ENCODE measurements around the gene AGO4. TPM values are rescaled to one million over a fixed set of nuclear protein-coding genes. Genes with fewer than 3 reads are reported as not detected.
"Not testable (repeated sequence)": the region's sequence is repeated elsewhere in the genome, so short reads cannot be mapped to it uniquely, and the experiment has no call there.

Gene AGO4
- total RNA-seq, 3 donors from 2014 or later: 20.0 to 27.4 (median 22.4) TPM

- TF ChIP-seq POLR2A (IDR thresholded peaks at IDR 0.05) (no peak), CTCF (IDR thresholded peaks at IDR 0.05) (no peak), POLR2AphosphoS5 (IDR thresholded peaks at IDR 0.05) (no peak)
- Histone ChIP-seq H3K27me3 (no peaks in the 10 kb centered on the region), H3K36me3 (no peaks in the 10 kb centered on the region), H3K9me3 (no peaks in the 10 kb centered on the region), H3K4me1 (no peaks in the 10 kb centered on the region), H3K27ac (no peak overlapping the region), H3K4me3 (no peak overlapping the region)
- intact Hi-C loops (cut with DNase I; ENCODE audit: low total_unique reads): no loop called here
- no peak for DNase-seq (ENCODE audit: low spot score in 2 of 2)
Measured at GRCh38 chr1:35783055-35783583, 24.7 kb upstream of the AGO4 start.

- DNase-seq (ENCODE audit: low spot score in 2 of 2); H3K4me1 ChIP-seq; H3K27ac ChIP-seq; H3K27me3 ChIP-seq; H3K9me3 ChIP-seq; intact Hi-C loops (cut with DNase I; ENCODE audit: low total_unique reads); H3K4me3 ChIP-seq; H3K36me3 ChIP-seq: not testable (repeated sequence)
Measured at GRCh38 chr1:35784364-35784763, 23.5 kb upstream of the AGO4 start.

- no peak overlapping the region for H3K4me3 ChIP-seq
- TF ChIP-seq POLR2AphosphoS5 (IDR thresholded peaks at IDR 0.05): no peak
- no peak for TF ChIP-seq POLR2A (IDR thresholded peaks at IDR 0.05)
Measured at GRCh38 chr1:35788139-35788538, 19.7 kb upstream of the AGO4 start.

GRCh38 chr1:35790670-35791069, 17.1 kb upstream of the AGO4 start:
- intact Hi-C loops (cut with DNase I; ENCODE audit: low total_unique reads): no loop called here
- H3K4me3 ChIP-seq: no peak overlapping the region
- H3K36me3 ChIP-seq: no peaks in the 10 kb centered on the region
- no peak overlapping the region for H3K27ac ChIP-seq
- no peaks in the 10 kb centered on the region for H3K9me3 ChIP-seq
- H3K27me3 ChIP-seq: no peaks in the 10 kb centered on the region
- TF ChIP-seq POLR2AphosphoS5 (IDR thresholded peaks at IDR 0.05) (no peak), POLR2A (IDR thresholded peaks at IDR 0.05) (no peak), CTCF (IDR thresholded peaks at IDR 0.05) (no peak)
- no peak for DNase-seq (ENCODE audit: low spot score in 2 of 2)
- H3K4me1 ChIP-seq: no peaks in the 10 kb centered on the region

More at GRCh38 chr1:35788139-35788538, 19.7 kb upstream of the AGO4 start:
- DNase-seq (ENCODE audit: low spot score in 2 of 2): no peak
- Histone ChIP-seq H3K36me3 (no peaks in the 10 kb centered on the region), H3K4me1 (no peaks in the 10 kb centered on the region), H3K27me3 (no peaks in the 10 kb centered on the region), H3K27ac (no peak overlapping the region), H3K9me3 (no peaks in the 10 kb centered on the region)
- intact Hi-C loops (cut with DNase I; ENCODE audit: low total_unique reads): no loop called here

- Histone ChIP-seq H3K4me1 (no peaks in the 10 kb centered on the region), H3K36me3 (no peaks in the 10 kb centered on the region), H3K4me3 (no peak overlapping the region), H3K9me3 (no peaks in the 10 kb centered on the region), H3K27me3 (no peaks in the 10 kb centered on the region), H3K27ac (no peak overlapping the region)
- intact Hi-C loops (cut with DNase I; ENCODE audit: low total_unique reads): no loop called here
- TF ChIP-seq POLR2AphosphoS5 (IDR thresholded peaks at IDR 0.05): no peak
- no peak for TF ChIP-seq CTCF (IDR thresholded peaks at IDR 0.05)
- no peak for TF ChIP-seq POLR2A (IDR thresholded peaks at IDR 0.05)
- DNase-seq (ENCODE audit: low spot score in 2 of 2): no peak
Measured at GRCh38 chr1:35795295-35795694, 12.5 kb upstream of the AGO4 start.

GRCh38 chr1:35797380-35797779, 10.4 kb upstream of the AGO4 start:
- H3K9me3 ChIP-seq: no peaks in the 10 kb centered on the region
- H3K4me1 ChIP-seq: no peaks in the 10 kb centered on the region
- H3K27ac ChIP-seq: no peak overlapping the region
- no peaks in the 10 kb centered on the region for H3K27me3 ChIP-seq
- no peak overlapping the region for H3K4me3 ChIP-seq
- intact Hi-C loops (cut with DNase I; ENCODE audit: low total_unique reads): no loop called here
- no peak for TF ChIP-seq POLR2A (IDR thresholded peaks at IDR 0.05)
- no peak for TF ChIP-seq CTCF (IDR thresholded peaks at IDR 0.05)
- no peak for TF ChIP-seq POLR2AphosphoS5 (IDR thresholded peaks at IDR 0.05)
- DNase-seq (ENCODE audit: low spot score in 2 of 2): no peak
- no peaks in the 10 kb centered on the region for H3K36me3 ChIP-seq

GRCh38 chr1:35798019-35798418, 9.8 kb upstream of the AGO4 start:
- intact Hi-C loops (cut with DNase I; ENCODE audit: low total_unique reads); H3K9me3 ChIP-seq; H3K27ac ChIP-seq; H3K36me3 ChIP-seq; H3K27me3 ChIP-seq; H3K4me1 ChIP-seq; DNase-seq (ENCODE audit: low spot score in 2 of 2); H3K4me3 ChIP-seq: not testable (repeated sequence)

- H3K27me3 ChIP-seq; H3K4me1 ChIP-seq; DNase-seq (ENCODE audit: low spot score in 2 of 2); H3K4me3 ChIP-seq; H3K9me3 ChIP-seq; H3K27ac ChIP-seq; H3K36me3 ChIP-seq; intact Hi-C loops (cut with DNase I; ENCODE audit: low total_unique reads): not testable (repeated sequence)
Measured at GRCh38 chr1:35800167-35800887, 7.5 kb upstream of the AGO4 start.
